BLaER1 treated with 17β-estradiol and CSF1 and Interleukin-3, amounts not matched to agents 10 nM and 100 nM (cell line): ENCODE data around the gene ACP4.

Experiments
- H3K27ac ChIP-seq, 11 experiments: shearing (Covaris generic); formaldehyde crosslinking; 2 replicates each; pipeline ENCODE4 v1.8.1; 2022
- H3K27me3 ChIP-seq, 11 experiments: shearing (Covaris generic); formaldehyde crosslinking; 2 replicates each; pipeline ENCODE4 v1.8.1; 2022
- H3K36me3 ChIP-seq, 11 experiments: shearing (Covaris generic); formaldehyde crosslinking; 2 replicates each; pipeline ENCODE4 v1.8.1; 2022
- H3K4me1 ChIP-seq, 10 experiments: shearing (Covaris generic); formaldehyde crosslinking; 2 replicates each; pipeline ENCODE4 v1.8.1; 2022
- H3K4me2 ChIP-seq, 11 experiments: shearing (Covaris generic); formaldehyde crosslinking; 2 replicates each; pipeline ENCODE4 v1.8.1; 2022
- H3K4me3 ChIP-seq, 10 experiments: shearing (Covaris generic); formaldehyde crosslinking; 2 replicates each; pipeline ENCODE4 v1.8.1; 2022
- H3K9ac ChIP-seq, 11 experiments: shearing (Covaris generic); formaldehyde crosslinking; 2 replicates each; pipeline ENCODE4 v1.8.1; 2022
- H3K9me3 ChIP-seq, 11 experiments: shearing (Covaris generic); formaldehyde crosslinking; replicated peaks in 1 of 11; 2 replicates each; pipeline ENCODE4 v1.8.1; 2022
- H4K20me1 ChIP-seq, 11 experiments: shearing (Covaris generic); formaldehyde crosslinking; 2 replicates each; pipeline ENCODE4 v1.8.1; 2022
- Cebpa-rat ChIP-seq, 11 experiments: shearing (Covaris generic); IDR thresholded peaks; 2 replicates each; pipeline ENCODE4 v1.8.1; 2022

Gene ACP4

GRCh38 chr19:50839712-50840655 is 49.8 kb downstream of the ACP4 start:
- Histone ChIP-seq H3K36me3 (no peaks in the 10 kb centered on the region), H3K27ac (no peak overlapping the region), H3K27me3 (peaks cover 0 to 18% (median 0%) of the 10 kb centered on the region in 11 experiments; a peak in 7 of 22 replicates), H3K4me3 (no peak overlapping the region), H3K9me3 (peaks cover 14 to 26% (median 20%) of the 10 kb centered on the region in 11 experiments), H4K20me1 (no peaks in the 10 kb centered on the region), H3K4me2 (no peak overlapping the region), H3K4me1 (peaks cover 6 to 50% (median 44%) of the 10 kb centered on the region in 10 experiments; a peak in 19 of 20 replicates), H3K9ac (no peak overlapping the region)
- TF ChIP-seq Cebpa-rat (IDR thresholded peaks at IDR 0.05): no peak

- no peak overlapping the region for H3K9ac ChIP-seq
- H3K27ac ChIP-seq: no peak overlapping the region
- no peak for TF ChIP-seq Cebpa-rat (IDR thresholded peaks at IDR 0.05)
- H3K9me3 ChIP-seq: peaks cover 14 to 26% (median 20%) of the 10 kb centered on the region in 11 experiments
- H3K4me1 ChIP-seq: peaks cover 0 to 35% (median 26%) of the 10 kb centered on the region in 10 experiments; a peak in 16 of 20 replicates
- 0 out of 22 replicates have a peak, but pooled peaks cover 0 to under 1% (median 0%) of the 10 kb centered on the region in 11 experiments for H3K27me3 ChIP-seq
- no peaks in the 10 kb centered on the region for H4K20me1 ChIP-seq
- H3K36me3 ChIP-seq: no peaks in the 10 kb centered on the region
- H3K4me3 ChIP-seq: no peak overlapping the region
- H3K4me2 ChIP-seq: no peak overlapping the region
These were observed 51.9 kb downstream of the ACP4 start for GRCh38 chr19:50842130-50842529.

GRCh38 chr19:50843205-50843604 is 53.0 kb downstream of the ACP4 start:
- H3K27me3 ChIP-seq: no peaks in the 10 kb centered on the region
- H4K20me1 ChIP-seq: no peaks in the 10 kb centered on the region

GRCh38 chr19:50843701-50844221 is 53.5 kb downstream of the ACP4 start:
- no peak overlapping the region for H3K27ac ChIP-seq
- peaks cover 14 to 26% (median 20%) of the 10 kb centered on the region in 11 experiments for H3K9me3 ChIP-seq
- H3K9ac ChIP-seq: no peak overlapping the region
- no peaks in the 10 kb centered on the region for H4K20me1 ChIP-seq
- H3K27me3 ChIP-seq: no peaks in the 10 kb centered on the region
- peak overlapping the region in 2 of 10 experiments; percentile 21 to 38; a peak in 1 of 20 replicates for H3K4me3 ChIP-seq
- H3K4me1 ChIP-seq: peaks cover 0 to 20% (median 13%) of the 10 kb centered on the region in 10 experiments; a peak in 16 of 20 replicates
- no peak for TF ChIP-seq Cebpa-rat (IDR thresholded peaks at IDR 0.05)
- H3K4me2 ChIP-seq: peak overlapping the region in 9 of 11 experiments; percentile 35 to 95 (median 83); a peak in 18 of 22 replicates
- no peaks in the 10 kb centered on the region for H3K36me3 ChIP-seq

More at GRCh38 chr19:50843205-50843604, 53.0 kb downstream of the ACP4 start:
- no peaks in the 10 kb centered on the region for H3K36me3 ChIP-seq
- H3K27ac ChIP-seq: no peak overlapping the region
- no peak for TF ChIP-seq Cebpa-rat (IDR thresholded peaks at IDR 0.05)
- H3K9ac ChIP-seq: no peak overlapping the region
- no peak overlapping the region; a peak in 1 of 22 replicates for H3K4me2 ChIP-seq
- H3K4me1 ChIP-seq: peaks cover 0 to 25% (median 16%) of the 10 kb centered on the region in 10 experiments; a peak in 16 of 20 replicates
- no peak overlapping the region for H3K4me3 ChIP-seq
- peaks cover 14 to 26% (median 20%) of the 10 kb centered on the region in 11 experiments for H3K9me3 ChIP-seq

GRCh38 chr19:50844296-50844935 is 54.2 kb downstream of the ACP4 start:
- no peak for TF ChIP-seq Cebpa-rat (IDR thresholded peaks at IDR 0.05)
- Histone ChIP-seq H3K4me2 (peak overlapping the region in 9 of 11 experiments; percentile 35 to 95 (median 83); a peak in 18 of 22 replicates), H3K9me3 (peaks cover 14 to 26% (median 20%) of the 10 kb centered on the region in 11 experiments), H4K20me1 (no peaks in the 10 kb centered on the region), H3K36me3 (no peaks in the 10 kb centered on the region), H3K4me3 (peak overlapping the region in 2 of 10 experiments; percentile 21 to 38; a peak in 2 of 20 replicates), H3K9ac (no peak overlapping the region), H3K27me3 (no peaks in the 10 kb centered on the region), H3K27ac (0 out of 22 replicates have a peak overlapping the region, but pooled peaks of 1 of the 11 experiments have one; percentile 2), H3K4me1 (peaks cover 0 to 20% (median 13%) of the 10 kb centered on the region in 10 experiments; a peak in 16 of 20 replicates)
